ENCODE measurements around the gene IL11.

- TF ChIP-seq CTCF (IDR thresholded peaks at IDR 0.05) (no peak), POLR2A (IDR thresholded peaks at IDR 0.05) (no peak)
Measured at GRCh38 chr19:55373306-55373992, 3.2 kb upstream of the IL11 start.
